Left cardiac atrium (tissue), 4 donors: ENCODE measurements around the gene RFPL4A. TPM values are rescaled to one million over a fixed set of nuclear protein-coding genes. Genes with fewer than 3 reads are reported as not detected.
"Not testable (repeated sequence)": the region's sequence is repeated elsewhere in the genome, so short reads cannot be mapped to it uniquely, and the experiment has no call there.

Experiments used
- ATAC-seq, 2 donors: fragments of 200-7000 bp; cut with Tn5 transposase; one replicate each; pipeline ENCODE4 v1.9.1; 2020; ENCODE audit warnings: mild to moderate bottlenecking in 2 of 2, moderate library complexity in 2 of 2
- DNase-seq: peaks from one replicate; pipeline ENCODE4 v3.0.0-alpha.2; 2020
- intact Hi-C, 2 donors: fragments of 100-400 bp; cut with DNase I; formaldehyde crosslinking; loops; one replicate each; pipeline versions ENCODE4 v1.14.1 to v1.15.1; 2022 to 2023
- long read RNA-seq: library from polyadenylated mRNA; unstranded; transcript quantifications from one replicate; pipeline ENCODE4 v2.0.0, GENCODE V29; 2021
- total RNA-seq, 2 donors: library from RNA; stranded (reverse); fragmentation: NEBNext Ultra II Directional; extraction: Animal tissue kit (Norgen Biotek cat#: 25700); gene quantifications; one replicate each; pipeline ENCODE4 v1.2.1, GENCODE V29; 2021
- donor health status: DM: no; HTN: yes; CAD: no.
- donor health status: DM: no; HTN: yes; CAD: no; lungs with severe emphysema.
- donor health status: DM: yes; HTN: yes; CAD: no.
- donor health status: Dilated cardiomyopathy.

RFPL4A gene
- total RNA-seq, result not detected
- long read RNA-seq, result 0 reads

DNA sequence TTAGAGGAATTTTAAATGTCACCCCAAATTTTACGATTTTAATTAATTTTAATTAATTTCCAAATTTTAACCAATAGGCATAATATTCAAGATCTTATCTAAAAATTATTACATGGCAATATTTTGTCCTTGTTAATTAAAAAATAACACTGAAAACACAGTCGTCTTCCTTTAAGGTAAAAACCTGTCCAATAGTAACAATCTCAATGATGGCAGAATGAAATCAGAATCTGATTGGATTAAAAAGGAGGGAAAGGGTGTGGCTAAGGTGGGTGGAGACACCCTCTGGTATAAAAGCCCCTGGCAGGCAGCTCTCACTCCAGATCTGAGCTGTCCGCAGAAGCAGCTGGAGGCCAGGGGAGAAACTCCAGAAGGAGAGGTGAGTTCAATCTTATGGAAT lies at the start of gene RFPL4A:
TSS of gene RFPL4A (plus strand) at position 301 of the 400 bp plus-strand sequence. CDS start 2,704 bp downstream, outside the sequence.
- DNase-seq, ATAC-seq, intact Hi-C loops: not testable (repeated sequence)

DNA sequence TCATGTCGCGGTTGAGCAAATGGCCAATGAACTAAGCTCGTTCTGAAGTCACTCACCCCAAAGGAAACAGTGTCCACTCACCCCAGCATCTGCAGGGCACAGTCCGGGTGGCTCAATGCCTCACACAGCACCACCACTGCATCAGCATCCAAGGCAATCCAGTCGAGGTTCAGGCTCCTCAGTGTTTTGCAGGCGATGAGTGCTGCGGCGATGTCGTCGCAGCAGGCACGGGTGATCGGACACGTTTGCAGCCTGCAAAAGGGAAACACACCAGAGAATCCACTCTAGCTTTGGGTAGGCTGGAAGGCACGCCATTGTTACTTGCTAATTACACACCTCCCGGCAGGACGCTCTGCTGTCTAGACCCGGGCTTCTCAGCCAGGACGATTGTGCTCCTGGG lies 47.2 kb upstream of the RFPL4A start:
- intact Hi-C loops, result no loop called here

DNA sequence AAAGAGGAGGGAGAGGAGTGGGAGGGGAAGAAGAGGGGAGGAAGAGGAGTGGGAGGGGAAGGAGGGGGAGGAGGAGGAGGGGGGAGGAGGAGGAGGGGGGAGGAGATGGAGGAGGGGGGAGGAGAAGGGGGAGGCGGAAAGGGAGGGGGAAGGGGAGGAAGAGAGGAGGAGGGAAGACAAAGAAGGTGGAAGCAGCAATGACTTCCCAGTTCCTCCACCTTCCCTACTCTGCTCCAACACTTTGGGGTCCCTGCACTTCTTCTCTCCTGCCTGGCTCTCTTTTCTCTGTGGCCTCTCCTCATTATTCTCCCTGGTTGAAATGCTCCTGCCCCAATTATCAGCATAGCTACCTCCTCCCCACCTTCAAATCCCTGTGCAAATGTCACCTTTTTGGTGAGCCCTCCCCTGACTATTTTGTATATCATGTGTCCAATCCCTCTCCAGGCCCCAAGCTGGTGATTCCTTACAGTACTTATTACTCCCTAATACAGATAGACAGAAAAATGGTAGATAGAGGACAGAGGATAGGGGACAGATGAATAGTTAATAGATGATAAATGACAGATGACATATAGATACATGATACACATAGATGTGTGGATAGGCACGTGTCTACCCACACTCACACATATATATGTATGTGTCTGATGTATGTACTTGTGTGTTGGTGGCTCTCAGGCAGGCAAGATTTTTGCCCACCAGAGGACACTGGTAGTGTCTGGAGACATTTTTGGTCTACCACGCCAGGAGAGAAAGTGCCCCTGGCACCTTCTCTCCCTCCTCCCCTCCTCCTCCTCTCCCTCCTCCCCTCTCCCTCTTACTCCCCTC lies 45.9 kb upstream of the RFPL4A start:
- intact Hi-C loops, result no loop called here
- DNase-seq (no peak), ATAC-seq (no peak)

More for the DNA sequence above, 47.2 kb upstream of the RFPL4A start:
- ATAC-seq, result no peak
- DNase-seq, result no peak

DNA sequence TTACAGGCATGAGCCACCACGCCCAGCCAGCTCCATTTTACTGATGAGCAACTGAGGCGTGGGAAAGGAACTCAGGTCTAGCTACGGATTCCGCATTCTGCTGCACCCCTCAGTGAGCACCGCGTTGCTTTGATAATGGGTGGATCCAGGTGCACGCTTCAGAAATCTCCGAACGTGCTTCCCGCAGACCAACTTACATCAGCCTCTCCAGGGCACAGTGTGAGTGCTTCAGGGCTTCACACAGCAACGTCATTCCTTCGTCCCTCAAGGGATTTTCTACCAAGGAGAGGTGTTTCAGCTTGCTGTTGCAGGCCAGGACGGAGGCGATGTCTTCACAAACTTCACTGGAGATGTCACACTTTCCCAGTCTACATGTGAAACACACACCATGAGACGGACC lies 42.4 kb upstream of the RFPL4A start:
- ATAC-seq (no peak), DNase-seq (no peak)
- intact Hi-C loops, result no loop called here

DNA sequence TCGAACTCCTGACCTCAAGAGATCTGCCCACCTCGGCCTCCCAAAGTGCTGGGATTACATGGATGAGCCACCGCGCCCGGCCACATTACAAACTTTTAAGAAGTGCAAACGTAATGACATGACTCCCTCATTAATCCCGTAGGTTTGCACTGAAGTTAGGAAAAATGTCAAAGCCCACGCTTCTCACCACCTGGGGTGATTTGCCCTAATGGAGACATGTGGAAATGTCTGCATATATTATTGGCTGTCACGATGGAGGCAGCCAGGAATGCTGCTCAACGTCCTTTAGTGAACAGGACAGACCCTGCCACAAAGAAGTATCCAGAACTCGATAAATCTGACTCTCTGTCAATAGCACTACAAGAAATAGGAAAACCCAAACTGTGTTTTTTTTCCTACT lies 41.6 kb upstream of the RFPL4A start:
- intact Hi-C loops, result no loop called here
- DNase-seq (no peak), ATAC-seq (no peak)

DNA sequence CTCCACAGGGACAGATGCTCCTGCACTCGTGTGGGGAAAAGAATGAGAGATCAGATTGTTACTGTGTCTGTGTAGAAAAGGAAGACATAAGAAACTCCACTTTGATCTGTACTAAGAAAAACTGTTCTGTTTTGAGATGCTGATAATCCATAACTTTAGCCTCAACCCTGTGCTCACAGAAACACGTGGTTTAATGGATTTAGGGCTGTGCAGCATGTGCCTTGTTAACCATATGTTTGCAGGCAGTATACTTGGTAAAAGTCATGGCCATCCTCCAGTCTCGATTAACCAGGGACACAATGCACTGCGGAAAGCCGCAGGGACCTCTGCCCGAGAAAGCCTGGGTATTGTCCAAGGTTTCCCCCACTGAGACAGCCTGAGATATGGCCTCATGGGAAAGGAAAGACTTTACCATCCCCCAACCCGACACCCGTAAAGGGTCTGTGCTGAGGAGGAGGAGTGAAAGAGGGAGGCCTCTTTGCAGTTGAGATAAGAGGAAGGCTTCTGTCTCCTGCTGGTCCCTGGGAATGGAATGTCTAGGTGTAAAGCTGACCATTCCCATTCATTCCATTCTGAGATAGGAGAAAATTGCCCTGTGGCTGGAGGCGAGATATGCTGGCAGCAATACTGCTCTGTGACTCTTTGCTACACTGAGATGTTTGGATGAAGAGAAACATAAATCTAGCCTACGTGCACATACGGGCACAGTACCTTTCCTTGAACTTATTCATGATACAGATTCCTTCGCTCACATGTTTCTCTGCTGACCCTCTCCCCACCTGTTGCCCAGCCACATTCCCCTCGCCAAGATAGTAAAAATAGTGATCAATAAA lies 40.8 kb upstream of the RFPL4A start:
- DNase-seq, intact Hi-C loops, ATAC-seq: not testable (repeated sequence)

DNA sequence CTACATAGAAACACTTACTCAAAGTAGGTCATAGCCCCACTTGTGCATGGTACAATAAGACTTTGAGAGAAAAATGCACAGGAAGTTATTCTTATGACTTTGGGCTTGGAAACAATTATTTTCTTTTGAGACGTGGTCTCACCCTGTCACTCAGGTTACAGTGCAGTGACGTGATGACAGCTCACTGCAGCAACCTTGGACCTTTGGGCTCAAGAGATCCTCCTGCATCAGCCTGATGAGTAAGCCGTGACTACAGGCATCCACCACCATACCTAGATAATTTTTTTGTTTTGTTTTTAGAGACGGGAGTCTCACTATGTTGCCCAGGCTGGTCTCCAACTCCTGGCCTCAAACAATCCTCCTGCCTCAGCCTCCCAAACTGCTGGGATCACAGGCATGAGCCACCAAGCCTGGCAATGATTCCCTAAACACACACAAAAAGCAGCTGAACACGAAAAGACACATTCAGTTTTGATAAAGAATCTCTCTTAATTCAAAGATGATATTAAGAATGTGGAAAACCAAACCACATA lies 38.6 kb upstream of the RFPL4A start:
- ATAC-seq, result no peak
- intact Hi-C loops, result no loop called here

DNA sequence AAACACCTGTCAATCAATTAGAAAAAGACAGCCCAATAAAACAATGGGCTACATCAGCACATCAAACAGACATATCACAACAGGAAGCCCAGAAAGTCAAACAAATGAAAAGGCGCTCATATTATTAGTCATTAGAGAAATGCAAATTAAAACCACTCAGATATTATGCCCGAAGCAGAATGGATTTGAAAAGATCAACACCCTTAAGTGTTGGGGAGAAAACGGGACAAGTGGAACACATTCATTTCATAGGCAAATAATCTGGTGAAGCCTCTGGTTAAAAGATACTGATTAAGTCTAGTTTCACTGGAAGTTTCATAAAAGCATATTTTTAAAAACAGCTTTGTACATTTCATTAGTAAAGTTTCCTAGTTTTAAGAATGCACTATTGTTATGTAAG lies 38.1 kb upstream of the RFPL4A start:
- no peak for DNase-seq
- no peak for ATAC-seq
- intact Hi-C loops, result no loop called here

More for the DNA sequence above, 38.6 kb upstream of the RFPL4A start:
- DNase-seq, result no peak

DNA sequence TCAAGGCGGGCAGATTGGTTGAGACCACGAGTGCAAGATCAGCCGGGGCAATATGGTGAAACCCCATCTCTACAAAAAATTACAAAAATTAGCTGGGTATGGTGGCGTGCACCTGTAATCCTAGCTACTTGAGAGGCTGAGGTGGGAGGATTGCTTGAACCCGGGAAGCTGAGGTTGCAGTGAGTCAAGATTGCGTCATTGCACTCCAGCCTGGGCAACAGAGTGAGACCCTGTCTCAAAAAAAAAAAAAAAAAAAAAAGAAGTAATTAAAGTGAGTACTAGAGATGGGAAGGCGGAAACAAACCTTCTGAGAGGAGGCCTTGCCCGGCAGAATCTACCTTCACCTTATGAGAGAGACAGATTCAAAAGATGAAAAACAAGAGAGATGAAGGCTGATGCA lies 35.4 kb upstream of the RFPL4A start:
- intact Hi-C loops, result no loop called here
- DNase-seq (no peak), ATAC-seq (no peak)

DNA sequence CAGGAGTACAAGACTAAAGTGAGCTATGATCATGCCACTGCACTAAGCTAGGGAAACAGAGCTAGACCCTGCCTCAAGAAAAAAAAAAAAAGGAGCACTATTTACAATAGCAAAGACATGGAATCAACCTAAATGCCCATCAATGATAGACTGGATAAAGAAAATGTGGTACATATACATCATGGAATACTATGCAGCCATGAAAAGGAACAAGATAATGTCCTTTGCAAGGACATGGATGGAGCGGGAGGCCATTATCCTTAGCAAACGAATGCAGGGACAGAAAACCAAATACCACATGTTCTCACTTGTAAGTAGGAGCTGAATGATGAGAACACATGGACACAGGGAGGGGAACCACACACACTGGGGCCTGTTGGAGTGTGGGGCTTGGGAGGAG lies 28.5 kb upstream of the RFPL4A start:
- DNase-seq, intact Hi-C loops, ATAC-seq: not testable (repeated sequence)

DNA sequence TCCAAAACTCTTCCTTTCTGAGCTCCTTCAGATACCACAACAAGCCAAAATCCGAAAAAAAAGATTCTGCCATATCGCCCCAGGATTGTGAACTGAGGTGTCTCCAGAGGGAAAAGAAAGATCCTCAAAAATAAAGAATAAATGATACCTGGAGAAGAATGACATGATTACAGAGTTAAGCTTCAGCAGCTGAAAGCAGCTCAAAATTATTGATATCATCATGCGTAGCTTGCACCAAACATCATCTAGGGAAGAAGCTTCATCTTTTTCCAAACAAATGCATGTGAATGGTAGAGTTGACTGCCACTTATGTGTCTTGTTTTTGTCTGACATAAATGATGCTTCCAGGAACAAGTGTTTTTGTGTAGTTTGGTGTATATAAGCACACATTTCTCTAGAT lies 20.6 kb upstream of the RFPL4A start, which contains the start of gene NLRP9:
TSS of gene NLRP9 (minus strand) at position 101 of the 400 bp plus-strand sequence. CDS start at position 73, 28 bp downstream.
- intact Hi-C loops, result no loop called here
- DNase-seq, result no peak
- ATAC-seq, result no peak

DNA sequence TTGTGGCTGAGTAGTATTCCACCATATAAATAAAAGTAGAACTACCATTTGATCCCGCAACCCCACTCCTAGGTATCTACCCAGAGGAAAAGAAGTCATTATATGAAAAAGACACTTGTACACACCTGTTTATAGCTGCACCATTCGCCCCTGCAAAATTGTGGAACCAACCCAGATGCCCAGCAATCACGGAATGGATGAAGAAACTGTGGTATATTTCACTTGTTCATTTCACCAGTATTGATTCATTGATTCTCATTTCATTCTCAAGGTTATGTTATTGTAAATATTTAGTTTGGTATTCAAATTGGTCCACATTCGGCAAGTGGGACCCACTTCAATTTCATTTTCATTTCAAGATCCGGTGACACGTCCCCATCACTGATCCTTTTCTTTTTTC lies 8.2 kb upstream of the RFPL4A start:
- ATAC-seq (no peak), DNase-seq (no peak)
- intact Hi-C loops, result no loop called here

DNA sequence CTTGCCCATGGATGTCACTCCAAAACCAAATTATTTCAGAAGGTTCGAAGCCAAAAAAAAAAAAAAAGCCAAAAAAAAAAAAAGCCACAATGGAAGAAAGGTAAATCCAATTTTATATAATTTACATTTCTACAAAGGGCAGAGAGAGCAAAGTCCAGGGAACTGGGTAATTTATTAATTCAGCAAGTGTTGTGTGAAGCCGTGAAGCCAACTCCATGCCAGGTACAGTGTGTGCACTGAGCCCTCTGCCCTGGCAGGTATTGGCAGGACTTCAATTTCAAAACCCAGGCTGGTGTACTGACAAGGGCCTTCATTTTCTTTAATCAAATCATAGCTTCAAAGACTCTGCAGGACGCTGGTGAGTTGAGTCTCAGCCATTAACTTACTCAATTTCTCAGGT lies 5.5 kb upstream of the RFPL4A start:
- DNase-seq, result no peak
- no peak for ATAC-seq
- intact Hi-C loops, result no loop called here

DNA sequence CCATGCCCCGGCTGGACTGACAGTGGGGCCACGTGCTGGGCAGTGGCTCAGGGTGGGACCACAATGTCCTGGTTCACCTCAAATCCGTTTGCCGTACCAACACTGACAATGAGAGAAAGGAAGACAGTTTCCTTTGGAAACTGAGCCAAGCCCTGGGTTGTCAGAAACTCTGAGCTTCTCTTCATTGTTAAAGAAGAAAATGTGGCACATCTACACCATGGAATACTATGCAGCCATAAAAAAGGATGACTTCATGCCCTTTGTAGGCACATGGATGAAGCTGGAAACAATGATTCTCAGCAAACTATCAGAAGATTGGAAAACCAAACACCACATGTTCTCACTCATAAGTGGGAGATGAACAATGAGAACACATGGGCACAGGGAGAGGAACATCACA lies 2.1 kb upstream of the RFPL4A start:
- DNase-seq, ATAC-seq, intact Hi-C loops: not testable (repeated sequence)

DNA sequence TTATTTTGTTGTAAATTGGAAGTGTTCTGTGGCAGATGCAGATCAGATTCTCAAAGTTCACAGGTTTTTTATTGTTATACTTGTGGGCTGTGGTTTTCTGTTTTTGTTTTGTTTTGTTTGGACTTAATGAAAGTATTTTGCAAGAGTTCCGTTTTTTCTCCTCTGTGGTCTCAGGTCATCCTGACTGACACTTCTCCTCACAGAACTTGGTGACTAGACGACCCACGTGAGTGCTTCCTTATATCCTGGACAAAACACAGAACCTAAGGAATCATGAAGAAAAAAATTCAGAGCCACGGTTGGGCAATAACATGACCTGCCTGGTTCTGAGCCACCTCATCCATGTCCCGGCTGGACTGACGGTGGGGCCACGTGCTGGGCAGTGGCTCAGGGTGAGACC lies 7.6 kb downstream of the RFPL4A start:
- no peak for ATAC-seq
- intact Hi-C loops, result no loop called here
- DNase-seq, result no peak

DNA sequence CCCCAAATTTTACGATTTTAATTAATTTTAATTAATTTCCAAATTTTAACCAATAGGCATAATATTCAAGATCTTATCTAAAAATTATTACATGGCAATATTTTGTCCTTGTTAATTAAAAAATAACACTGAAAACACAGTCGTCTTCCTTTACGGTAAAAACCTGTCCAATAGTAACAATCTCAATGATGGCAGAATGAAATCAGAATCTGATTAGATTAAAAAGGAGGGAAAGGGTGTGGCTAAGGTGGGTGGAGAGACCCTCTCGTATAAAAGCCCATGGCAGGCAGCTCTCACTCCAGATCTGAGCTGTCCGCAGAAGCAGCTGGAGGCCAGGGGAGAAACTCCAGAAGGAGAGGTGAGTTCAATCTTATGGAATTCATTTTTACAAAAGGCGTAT lies 9.9 kb downstream of the RFPL4A start, which contains the start of gene RFPL4AL1:
TSS of gene RFPL4AL1 (plus strand) at position 301 of the 400 bp plus-strand sequence. CDS start 2,687 bp downstream, outside the sequence.
- not testable (repeated sequence) for DNase-seq, ATAC-seq

DNA sequence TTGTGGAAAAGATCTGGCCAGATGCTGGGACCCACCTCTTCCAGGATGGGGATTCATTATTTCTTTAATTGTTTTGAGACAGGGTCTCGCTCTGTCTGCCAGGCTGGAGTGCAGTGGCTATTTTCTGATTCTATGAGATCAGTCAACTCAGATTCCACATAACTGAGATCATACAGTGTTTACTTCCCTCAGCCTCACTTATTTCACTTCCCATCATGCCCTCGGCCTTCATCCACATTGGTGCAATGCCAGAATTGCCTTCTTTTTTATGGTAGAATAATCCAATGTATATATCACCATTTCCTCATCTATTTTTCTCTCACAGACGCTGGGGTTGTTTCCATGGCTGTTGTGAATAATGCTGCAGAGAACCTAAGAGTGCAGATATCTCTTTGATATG lies 10.7 kb downstream of the RFPL4A start:
- intact Hi-C loops, DNase-seq, ATAC-seq: not testable (repeated sequence)

More for the DNA sequence above, 9.9 kb downstream of the RFPL4A start, which contains the start of gene RFPL4AL1:
- intact Hi-C loops, result not testable (repeated sequence)

DNA sequence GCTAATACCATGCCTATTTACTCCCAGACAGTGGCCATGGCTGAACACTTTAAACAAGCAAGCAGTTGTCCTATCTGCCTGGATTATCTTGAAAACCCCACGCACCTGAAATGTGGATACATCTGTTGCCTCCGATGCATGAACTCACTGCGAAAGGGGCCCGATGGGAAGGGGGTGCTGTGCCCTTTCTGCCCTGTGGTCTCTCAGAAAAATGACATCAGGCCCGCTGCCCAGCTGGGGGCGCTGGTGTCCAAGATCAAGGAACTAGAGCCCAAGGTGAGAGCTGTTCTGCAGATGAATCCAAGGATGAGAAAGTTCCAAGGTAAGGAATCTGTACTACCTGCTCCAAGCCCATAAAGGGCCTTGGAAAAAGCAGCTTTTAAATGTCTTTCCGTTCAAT lies 18.6 kb downstream of the RFPL4A start:
- intact Hi-C loops, result no loop called here
- ATAC-seq, result no peak
- DNase-seq, result no peak

DNA sequence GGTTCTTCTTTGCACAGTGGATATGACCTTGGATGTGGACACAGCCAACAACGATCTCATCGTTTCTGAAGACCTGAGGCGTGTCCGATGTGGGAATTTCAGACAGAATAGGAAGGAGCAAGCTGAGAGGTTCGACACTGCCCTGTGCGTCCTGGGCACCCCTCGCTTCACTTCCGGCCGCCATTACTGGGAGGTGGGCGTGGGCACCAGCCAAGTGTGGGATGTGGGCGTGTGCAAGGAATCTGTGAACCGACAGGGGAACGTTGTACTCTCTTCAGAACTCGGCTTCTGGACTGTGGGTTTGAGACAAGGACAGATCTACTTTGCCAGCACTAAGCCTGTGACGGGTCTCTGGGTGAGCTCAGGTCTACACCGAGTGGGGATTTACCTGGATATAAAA lies 19.4 kb downstream of the RFPL4A start:
- no peak for ATAC-seq
- intact Hi-C loops, result no loop called here

DNA sequence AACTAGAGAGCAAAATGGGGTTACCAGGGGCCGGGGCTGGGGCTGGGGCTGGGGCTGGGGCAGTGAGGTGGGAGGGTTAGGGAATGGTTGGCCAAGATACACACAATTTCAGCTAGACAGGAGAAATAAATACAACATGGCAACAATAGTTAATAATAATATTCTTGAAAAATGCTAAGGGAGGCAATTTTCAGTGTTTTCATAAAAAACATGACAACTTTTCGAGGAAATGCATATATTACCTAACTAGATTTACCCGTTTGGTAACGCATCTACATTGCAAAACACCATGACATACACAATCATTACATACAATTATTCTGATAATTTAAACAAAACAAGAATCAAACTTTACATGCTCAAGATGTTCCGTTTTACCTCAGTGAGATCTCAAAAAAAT lies 22.2 kb downstream of the RFPL4A start:
- DNase-seq (no peak), ATAC-seq (no peak)
- intact Hi-C loops, result no loop called here

More for the DNA sequence above, 19.4 kb downstream of the RFPL4A start:
- DNase-seq, result no peak
